Thyroid gland (tissue), 4 donors: Measurements from ENCODE around the gene TBXA2R.

ENCODE experiments used
- CTCF ChIP-seq, 6 experiments: fragments of 200-600 bp in 3 of 6; fragments of 450-650 bp in 3 of 6; sonication (generic) in 3 of 6; IDR thresholded peaks; one replicate each; pipeline ENCODE4 v1.5.1; 2016 to 2019; ENCODE audit warnings: antibody characterized with exemption in 6 of 6, mild to moderate bottlenecking in 2 of 6, inconsistent platforms in 1 of 6, moderate library complexity in 1 of 6
- POLR2A ChIP-seq, 2 donors: fragments of 450-650 bp; IDR thresholded peaks; one replicate each; pipeline ENCODE4 v1.6.1; 2017; ENCODE audit warnings: antibody characterized with exemption in 2 of 2, mild to moderate bottlenecking in 2 of 2, moderate library complexity in 1 of 2

GRCh38 chr19:3644351-3645066 lies 37.8 kb upstream of the TBXA2R start:
- TF ChIP-seq CTCF (IDR thresholded peaks at IDR 0.05) = no peak
- TF ChIP-seq POLR2A (IDR thresholded peaks at IDR 0.05) = no peak
